SJSA1 (cell line): Measurements from ENCODE around the gene HS6ST1. TPM values are rescaled to one million over a fixed set of nuclear protein-coding genes. Genes with fewer than 3 reads are reported as not detected.

Experiments used
- DNase-seq, 2 experiments: peaks; one replicate each; pipeline ENCODE4 v3.0.0-alpha.2; 2015 to 2020; ENCODE audit warnings: low spot score in 2 of 2, low read depth in 1 of 2
- H3K27ac ChIP-seq: fragments of 250-450 bp; sonication (Bioruptor Pico); 2 replicates; pipeline ENCODE4 v1.5.1; 2020; ENCODE audit warnings: mild to moderate bottlenecking, moderate library complexity
- H3K27me3 ChIP-seq: fragments of 250-450 bp; sonication (Bioruptor Pico); replicated peaks from 2 replicates; pipeline ENCODE4 v1.5.1; 2020; ENCODE audit warnings: mild to moderate bottlenecking, moderate library complexity
- H3K36me3 ChIP-seq: fragments of 250-450 bp; sonication (Bioruptor Pico); 2 replicates; pipeline ENCODE4 v1.5.1; 2020; ENCODE audit warnings: mild to moderate bottlenecking
- H3K4me1 ChIP-seq: fragments of 250-450 bp; sonication (Bioruptor Pico); replicated peaks from 2 replicates; pipeline ENCODE4 v1.6.1; 2021; ENCODE audit warnings: mild to moderate bottlenecking
- H3K4me3 ChIP-seq: fragments of 250-450 bp; sonication (Bioruptor Pico); 2 replicates; pipeline ENCODE4 v1.5.1; 2020; ENCODE audit warnings: mild to moderate bottlenecking
- H3K9me3 ChIP-seq: fragments of 250-450 bp; sonication (Bioruptor Pico); replicated peaks from 2 replicates; pipeline ENCODE4 v1.5.1; 2020; ENCODE audit warnings: mild to moderate bottlenecking
- total RNA-seq: library from RNA; depleted of rRNA; stranded (reverse); fragments of >200 nt; shearing (Covaris generic); gene quantifications from 2 replicates; pipeline ENCODE4 v1.2.3, GENCODE V29; 2014

HS6ST1 gene
- total RNA-seq, 1 experiment from 2014 or later = 160 TPM

GRCh38 chr2:128299628-128300027 lies 19.0 kb downstream of the HS6ST1 start:
- no peak for DNase-seq
- Histone ChIP-seq H3K27ac (peak overlapping the region; percentile 93; the same call in 1 of the 2 replicates), H3K9me3 (no peaks in the 10 kb centered on the region), H3K36me3 (peaks cover 74% of the 10 kb centered on the region), H3K4me1 (peaks cover 50% of the 10 kb centered on the region), H3K4me3 (no peak overlapping the region), H3K27me3 (no peaks in the 10 kb centered on the region)

GRCh38 chr2:128298846-128299507 lies 19.7 kb downstream of the HS6ST1 start:
- H3K27ac ChIP-seq = no peak overlapping the region
- peaks cover 43% of the 10 kb centered on the region for H3K4me1 ChIP-seq

GRCh38 chr2:128298286-128298685 lies 20.4 kb downstream of the HS6ST1 start:
- Histone ChIP-seq H3K36me3 (peaks cover 71% of the 10 kb centered on the region), H3K4me3 (no peak overlapping the region), H3K4me1 (peaks cover 36% of the 10 kb centered on the region), H3K9me3 (no peaks in the 10 kb centered on the region), H3K27me3 (no peaks in the 10 kb centered on the region), H3K27ac (no peak overlapping the region)
- DNase-seq = no peak

More at GRCh38 chr2:128298846-128299507, 19.7 kb downstream of the HS6ST1 start:
- Histone ChIP-seq H3K4me3 (no peak overlapping the region), H3K36me3 (peaks cover 74% of the 10 kb centered on the region), H3K9me3 (no peaks in the 10 kb centered on the region), H3K27me3 (no peaks in the 10 kb centered on the region)
- DNase-seq = no peak

- H3K4me1 ChIP-seq = peaks cover 22% of the 10 kb centered on the region
- DNase-seq = no peak
- H3K9me3 ChIP-seq = 0 out of 2 replicates have a peak, but pooled peaks cover 5% of the 10 kb centered on the region
- peaks cover 78% of the 10 kb centered on the region for H3K36me3 ChIP-seq
- H3K27ac ChIP-seq = no peak overlapping the region
- H3K27me3 ChIP-seq = no peaks in the 10 kb centered on the region
- no peak overlapping the region for H3K4me3 ChIP-seq
These were observed 24.7 kb downstream of the HS6ST1 start for GRCh38 chr2:128293870-128294455.

- H3K27me3 ChIP-seq = no peaks in the 10 kb centered on the region
- H3K9me3 ChIP-seq = 0 out of 2 replicates have a peak, but pooled peaks cover 5% of the 10 kb centered on the region
- H3K4me1 ChIP-seq = peaks cover 23% of the 10 kb centered on the region
- H3K36me3 ChIP-seq = peaks cover 76% of the 10 kb centered on the region
- no peak overlapping the region for H3K4me3 ChIP-seq
- no peak for DNase-seq
- no peak overlapping the region for H3K27ac ChIP-seq
These were observed 25.3 kb downstream of the HS6ST1 start for GRCh38 chr2:128293426-128293755.

GRCh38 chr2:128292599-128293425 lies 25.9 kb downstream of the HS6ST1 start:
- no peaks in the 10 kb centered on the region for H3K27me3 ChIP-seq
- peaks cover 23% of the 10 kb centered on the region for H3K4me1 ChIP-seq
- H3K9me3 ChIP-seq = 0 out of 2 replicates have a peak, but pooled peaks cover 5% of the 10 kb centered on the region
- H3K36me3 ChIP-seq = peaks cover 76% of the 10 kb centered on the region
- no peak for DNase-seq
- H3K27ac ChIP-seq = no peak overlapping the region
- H3K4me3 ChIP-seq = no peak overlapping the region

- Histone ChIP-seq H3K27ac (no peak overlapping the region), H3K4me1 (peaks cover 23% of the 10 kb centered on the region), H3K36me3 (peaks cover 76% of the 10 kb centered on the region), H3K4me3 (no peak overlapping the region), H3K27me3 (no peaks in the 10 kb centered on the region), H3K9me3 (0 out of 2 replicates have a peak, but pooled peaks cover 5% of the 10 kb centered on the region)
- DNase-seq = no peak
These were observed 26.6 kb downstream of the HS6ST1 start for GRCh38 chr2:128291844-128292598.

- no peak overlapping the region for H3K4me3 ChIP-seq
These were observed 27.4 kb downstream of the HS6ST1 start for GRCh38 chr2:128291161-128291843.

GRCh38 chr2:128290356-128290755 lies 28.3 kb downstream of the HS6ST1 start:
- no peak overlapping the region for H3K27ac ChIP-seq
- peaks cover 23% of the 10 kb centered on the region for H3K4me1 ChIP-seq
- no peak for DNase-seq
- no peaks in the 10 kb centered on the region for H3K27me3 ChIP-seq
- H3K9me3 ChIP-seq = 0 out of 2 replicates have a peak, but pooled peaks cover 5% of the 10 kb centered on the region
- peaks cover 87% of the 10 kb centered on the region for H3K36me3 ChIP-seq
- no peak overlapping the region for H3K4me3 ChIP-seq

More at GRCh38 chr2:128291161-128291843, 27.4 kb downstream of the HS6ST1 start:
- 0 out of 2 replicates have a peak, but pooled peaks cover 5% of the 10 kb centered on the region for H3K9me3 ChIP-seq
- peaks cover 23% of the 10 kb centered on the region for H3K4me1 ChIP-seq
- no peaks in the 10 kb centered on the region for H3K27me3 ChIP-seq
- H3K36me3 ChIP-seq = peaks cover 82% of the 10 kb centered on the region
- no peak overlapping the region for H3K27ac ChIP-seq
- DNase-seq = no peak

- H3K9me3 ChIP-seq = 0 out of 2 replicates have a peak, but pooled peaks cover 5% of the 10 kb centered on the region
- peaks cover 20% of the 10 kb centered on the region for H3K4me1 ChIP-seq
- peaks cover 89% of the 10 kb centered on the region for H3K36me3 ChIP-seq
- H3K27me3 ChIP-seq = no peaks in the 10 kb centered on the region
- H3K27ac ChIP-seq = no peak overlapping the region
- DNase-seq = peak in 1 of 2 experiments; percentile 26
- H3K4me3 ChIP-seq = no peak overlapping the region
These were observed 29.2 kb downstream of the HS6ST1 start for GRCh38 chr2:128289439-128289838.

- Histone ChIP-seq H3K4me1 (peaks cover 20% of the 10 kb centered on the region), H3K27me3 (no peaks in the 10 kb centered on the region)
- DNase-seq = no peak
These were observed 29.9 kb downstream of the HS6ST1 start for GRCh38 chr2:128288781-128289180.

GRCh38 chr2:128287780-128288735 lies 30.6 kb downstream of the HS6ST1 start:
- no peak for DNase-seq

More at GRCh38 chr2:128288781-128289180, 29.9 kb downstream of the HS6ST1 start:
- Histone ChIP-seq H3K9me3 (0 out of 2 replicates have a peak, but pooled peaks cover 5% of the 10 kb centered on the region), H3K27ac (no peak overlapping the region), H3K36me3 (peaks cover 85% of the 10 kb centered on the region), H3K4me3 (no peak overlapping the region)

More at GRCh38 chr2:128287780-128288735, 30.6 kb downstream of the HS6ST1 start:
- no peaks in the 10 kb centered on the region for H3K27me3 ChIP-seq
- H3K4me1 ChIP-seq = peaks cover 19% of the 10 kb centered on the region
- no peak overlapping the region for H3K27ac ChIP-seq
- H3K9me3 ChIP-seq = 0 out of 2 replicates have a peak, but pooled peaks cover 5% of the 10 kb centered on the region
- no peak overlapping the region for H3K4me3 ChIP-seq
- H3K36me3 ChIP-seq = peaks cover 89% of the 10 kb centered on the region
